BJ (cell line): ENCODE measurements around the gene PTPN5. TPM values are rescaled to one million over a fixed set of nuclear protein-coding genes. Genes with fewer than 3 reads are reported as not detected.

Source experiments
- CTCF ChIA-PET: fragments of 350-600 bp; formaldehyde crosslinking; extraction: SDS; loops from one replicate; lab custom pipeline; 2021; ENCODE audit warnings: antibody characterized with exemption, inconsistent platforms; lab: Yijun Ruan, JAX
- POLR2A ChIA-PET: fragments of 300-600 bp; sonication (Branson Sonifier 250); formaldehyde crosslinking; extraction: SDS; loops from one replicate; lab custom pipeline; 2021; ENCODE audit warnings: antibody characterized with exemption; lab: Charles Lee
- DNase-seq: peaks from one replicate; pipeline ENCODE4 v3.0.0-alpha.2; 2011; ENCODE audit warnings: low read depth
- H3K27me3 ChIP-seq: 2 replicates; pipeline ENCODE4 v1.6.0; 2011; ENCODE audit warnings: low read length; ENCODE audit not compliant: control insufficient read depth, insufficient read depth
- H3K36me3 ChIP-seq: 2 replicates; pipeline ENCODE4 v1.5.1; 2011; ENCODE audit warnings: low read length; ENCODE audit not compliant: control insufficient read depth, insufficient read depth
- H3K4me3 ChIP-seq: 2 replicates; pipeline ENCODE4 v1.5.1; 2011; ENCODE audit warnings: low read depth, mild to moderate bottlenecking, control low read depth, low read length
- CTCF ChIP-seq: IDR thresholded peaks from 2 replicates; pipeline ENCODE4 v1.5.1; 2011; ENCODE audit warnings: low read depth, mild to moderate bottlenecking, control low read depth, inconsistent platforms, low read length, moderate library complexity; ENCODE audit not compliant: insufficient read depth
- polyA plus RNA-seq: library from polyadenylated mRNA; depleted of rRNA; stranded (reverse); fragments of >200 nt; gene quantifications from 2 replicates; pipeline ENCODE4 v1.2.3, GENCODE V29; 2011

Gene PTPN5
- polyA plus RNA-seq, 1 experiment = not detected

- no peak for TF ChIP-seq CTCF
- ChIA-PET POLR2A (no interaction called here), CTCF (interaction anchor here (1.2 kb wide), 1 partner anchor 32 kb away, joined by 3 read pairs; no protein-coding TSS in a partner anchor)
Measured at GRCh38 chr11:18769802-18770456, 21.7 kb downstream of the PTPN5 start.

GRCh38 chr11:18768978-18769377 lies 22.6 kb downstream of the PTPN5 start:
- no peak for TF ChIP-seq CTCF
- POLR2A ChIA-PET = no interaction called here
- Histone ChIP-seq H3K4me3 (no peak overlapping the region), H3K36me3 (no peaks in the 10 kb centered on the region), H3K27me3 (peaks cover 1% of the 10 kb centered on the region; the same call in 1 of the 2 replicates)
- DNase-seq = no peak
- CTCF ChIA-PET = interaction anchor here (0.6 to 1.5 kb wide), 4 partner anchors 14 to 1359 kb away, joined by 3 to 8 read pairs (median 3); no protein-coding TSS in a partner anchor

More at GRCh38 chr11:18769802-18770456, 21.7 kb downstream of the PTPN5 start:
- Histone ChIP-seq H3K27me3 (peaks cover 1% of the 10 kb centered on the region; the same call in 1 of the 2 replicates), H3K36me3 (no peaks in the 10 kb centered on the region), H3K4me3 (no peak overlapping the region)
- DNase-seq = no peak

DNA sequence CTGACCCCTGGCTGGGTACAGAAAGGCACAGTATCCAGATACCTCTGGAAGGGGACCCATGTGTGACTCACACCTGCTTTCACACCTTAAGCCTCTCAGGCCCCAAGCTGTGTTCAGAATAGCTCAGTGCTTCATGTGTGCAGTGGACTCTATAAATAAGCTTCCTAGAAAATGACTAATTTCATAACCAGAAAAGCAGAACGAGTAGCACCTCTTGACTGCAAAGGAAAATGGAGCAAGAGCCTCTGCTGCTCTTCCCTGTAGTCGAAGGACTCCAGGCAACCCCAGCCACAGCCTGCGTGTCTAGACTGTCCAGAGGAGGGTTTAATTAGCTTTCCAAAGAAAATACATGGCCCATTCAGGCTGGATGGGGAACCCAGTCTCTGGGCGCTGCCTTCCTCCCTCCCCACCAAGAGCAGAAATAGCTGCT lies 23.1 kb downstream of the PTPN5 start:
- Histone ChIP-seq H3K36me3 (no peaks in the 10 kb centered on the region), H3K27me3 (peaks cover 1% of the 10 kb centered on the region; the same call in 1 of the 2 replicates), H3K4me3 (no peak overlapping the region)
- DNase-seq = no peak
- ChIA-PET CTCF (interaction anchor here (0.6 to 1.5 kb wide), 4 partner anchors 14 to 1359 kb away, joined by 3 to 8 read pairs (median 3); no protein-coding TSS in a partner anchor), POLR2A (no interaction called here)
- no peak for TF ChIP-seq CTCF

- Histone ChIP-seq H3K27me3 (no peaks in the 10 kb centered on the region), H3K36me3 (no peaks in the 10 kb centered on the region), H3K4me3 (no peak overlapping the region)
- no peak for DNase-seq
- CTCF ChIA-PET = interaction anchor here (0.6 to 5.9 kb wide), 5 partner anchors 9 to 509 kb away, joined by 3 to 24 read pairs (median 7); no protein-coding TSS in a partner anchor
- no peak for TF ChIP-seq CTCF
- POLR2A ChIA-PET = no interaction called here
Measured at GRCh38 chr11:18766015-18766414, 25.6 kb downstream of the PTPN5 start.

- no peak for TF ChIP-seq CTCF
- ChIA-PET POLR2A (no interaction called here), CTCF (interaction anchor here (0.6 to 5.9 kb wide), 8 partner anchors 10 to 650 kb away, joined by 3 to 24 read pairs (median 8); no protein-coding TSS in a partner anchor)
- Histone ChIP-seq H3K4me3 (no peak overlapping the region), H3K27me3 (no peaks in the 10 kb centered on the region), H3K36me3 (no peaks in the 10 kb centered on the region)
- no peak for DNase-seq
Measured at GRCh38 chr11:18765554-18765953, 26.0 kb downstream of the PTPN5 start.
